Motor neuron (in vitro differentiated cells): ENCODE results near the gene GCAT. TPM values are rescaled to one million over a fixed set of nuclear protein-coding genes. Genes with fewer than 3 reads are reported as not detected.
A peak's percentile ranks its signal among the peaks of the same experiment; 100 is the strongest.

Experiments used
- ATAC-seq, 8 experiments: fragments of 200-7000 bp; cut with Tn5 transposase; replicated peaks in 6 of 8; 2 replicates each; pipeline ENCODE4 v1.8.0; 2021; ENCODE audit warnings: mild to moderate bottlenecking in 8 of 8, moderate library complexity in 8 of 8
- H3K27ac ChIP-seq, 2 donors: fragments of 250-450 bp; sonication (Bioruptor Pico); 2 replicates each; pipeline ENCODE4 v1.9.0; 2021; ENCODE audit warnings: antibody characterized with exemption in 2 of 2, mild to moderate bottlenecking in 2 of 2, moderate library complexity in 1 of 2
- H3K4me1 ChIP-seq, 2 donors: fragments of 250-450 bp; sonication (Bioruptor Pico); replicated peaks in 1 of 2; 2 replicates each; pipeline ENCODE4 v1.6.1; 2021; ENCODE audit warnings: antibody characterized with exemption in 2 of 2, mild to moderate bottlenecking in 2 of 2, moderate library complexity in 1 of 2
- H3K4me3 ChIP-seq, 5 donors: fragments of 250-450 bp; sonication (Bioruptor Pico); 2 replicates each; pipeline ENCODE4 v1.9.0; 2021; ENCODE audit warnings: antibody characterized with exemption in 5 of 5, mild to moderate bottlenecking in 5 of 5, moderate library complexity in 4 of 5
- WGBS, 10 experiments: fragments of 450-650 bp; shearing (Covaris generic); methylation state at CpG; one replicate each; pipeline ENCODE4 v1.0.0; 2022; 5-methylcytosine and 5-hydroxymethylcytosine counted together
- in situ Hi-C, 9 experiments: fragments of 400-800 bp; cut with MboI; loops; one replicate each; pipeline ENCODE4 v1.15.0; 2021; ENCODE audit warnings: low sequenced_read_pairs in 9 of 9, low pct_unique_long_range_greater_than_20kb in 2 of 9; ENCODE audit not compliant: unreplicated experiment in 9 of 9
- total RNA-seq, 8 experiments: library from RNA; unstranded; fragments of 300-600 nt; gene quantifications; 2 replicates each; pipeline versions ENCODE4 v1.2.3 to v1.2.4, GENCODE V29; 2022

GCAT gene
- total RNA-seq, 8 experiments from 2014 or later, result 10.6 to 41.6 (median 14.6) TPM

GRCh38 chr22:37843741-37844089, 36.0 kb downstream of the GCAT start:
- ATAC-seq, result peak; percentile 33 to 60 (median 56)
- 0% methylated on average over 3 to 4 of the region's 46 CpGs; no CpG with 5 or more reads in 8 of the 10 experiments for WGBS, 10 experiments
- in situ Hi-C loops, result no loop called here
- Histone ChIP-seq H3K27ac (peak overlapping the region; percentile 86 to 90), H3K4me1 (peaks cover 15 to 16% of the 10 kb centered on the region in 2 donors), H3K4me3 (peak overlapping the region; percentile 56 to 80 (median 66))

GRCh38 chr22:37844904-37845329, 37.2 kb downstream of the GCAT start:
- H3K4me1 ChIP-seq, result peaks cover 15 to 16% of the 10 kb centered on the region in 2 donors

GRCh38 chr22:37846433-37846832, 38.7 kb downstream of the GCAT start:
- in situ Hi-C loops, result no loop called here
- Histone ChIP-seq H3K4me1 (peaks cover 19 to 27% of the 10 kb centered on the region in 2 donors), H3K27ac (no peak overlapping the region), H3K4me3 (no peak overlapping the region)
- 67 to 100% (median 86%) methylated on average over 1 to 2 of the region's 2 CpGs; no CpG with 5 or more reads in 3 of the 10 experiments for WGBS, 10 experiments
- no peak for ATAC-seq

More at GRCh38 chr22:37844904-37845329, 37.2 kb downstream of the GCAT start:
- in situ Hi-C loops, result no loop called here
- H3K4me3 ChIP-seq, result peak overlapping the region; percentile 56 to 80 (median 66)
- WGBS, 10 experiments, result 73 to 100% (median 95%) methylated on average over 1 to 6 of the region's 6 CpGs
- ATAC-seq, result no peak
- H3K27ac ChIP-seq, result peak overlapping the region; percentile 65 to 83

- H3K4me1 ChIP-seq, result peaks cover 8 to 16% of the 10 kb centered on the region in 2 donors
- in situ Hi-C loops, result no loop called here
- peak in 1 of 8 experiments; percentile 1 for ATAC-seq
- peak overlapping the region; percentile 62 to 95 (median 87) for H3K4me3 ChIP-seq
- H3K27ac ChIP-seq, result peak overlapping the region; percentile 84 to 90
- 16 to 100% (median 35%) methylated on average over 2 to 21 of the region's 27 CpGs; no CpG with 5 or more reads in 1 of the 10 experiments for WGBS, 10 experiments
Measured at GRCh38 chr22:37848587-37849088, 40.9 kb downstream of the GCAT start.

GRCh38 chr22:37849089-37849751, 41.5 kb downstream of the GCAT start, which contains the start of gene EIF3L:
EIF3L (plus strand) TSS chr22:37849419; CDS start chr22:37849450, 31 bp downstream.
- ATAC-seq, result peak; percentile 70 to 86 (median 74)
- 0 to 4% (median 0%) methylated on average over 1 to 15 of the region's 49 CpGs; no CpG with 5 or more reads in 2 of the 10 experiments for WGBS, 10 experiments
- peak within 1 kb of the TSS; percentile 84 to 90 for H3K27ac ChIP-seq
- peak within 1 kb of the TSS; percentile 62 to 95 (median 87) for H3K4me3 ChIP-seq
- H3K4me1 ChIP-seq, result peaks cover 8 to 16% of the 10 kb centered on the region in 2 donors
- in situ Hi-C loops, result no loop called here

GRCh38 chr22:37850801-37851200, 43.1 kb downstream of the GCAT start:
- in situ Hi-C loops, result no loop called here
- Histone ChIP-seq H3K4me1 (peaks cover 8 to 16% of the 10 kb centered on the region in 2 donors), H3K4me3 (no peak overlapping the region), H3K27ac (no peak overlapping the region)
- 73 to 100% (median 89%) methylated on average over 2 to 4 of the region's 4 CpGs; no CpG with 5 or more reads in 1 of the 10 experiments for WGBS, 10 experiments
- ATAC-seq, result no peak

- in situ Hi-C loops, result no loop called here
- no peak overlapping the region for H3K27ac ChIP-seq
- WGBS, 10 experiments, result 63 to 100% (median 96%) methylated on average over 2 to 5 of the region's 5 CpGs; no CpG with 5 or more reads in 1 of the 10 experiments
- H3K4me1 ChIP-seq, result peaks cover 8 to 16% of the 10 kb centered on the region in 2 donors
- no peak overlapping the region for H3K4me3 ChIP-seq
- ATAC-seq, result no peak
Measured at GRCh38 chr22:37852418-37852817, 44.7 kb downstream of the GCAT start.

- Histone ChIP-seq H3K27ac (no peak overlapping the region), H3K4me1 (peaks cover 4 to 11% of the 10 kb centered on the region in 2 donors), H3K4me3 (no peak overlapping the region)
- WGBS, 10 experiments, result 30 to 100% (median 95%) methylated on average over 2 of the region's 2 CpGs; no CpG with 5 or more reads in 5 of the 10 experiments
- in situ Hi-C loops, result no loop called here
- ATAC-seq, result no peak
Measured at GRCh38 chr22:37854946-37855345, 47.2 kb downstream of the GCAT start.

GRCh38 chr22:37855462-37855861, 47.7 kb downstream of the GCAT start:
- H3K4me1 ChIP-seq, result peaks cover under 1 to 7% of the 10 kb centered on the region in 2 donors

GRCh38 chr22:37860796-37861421, 53.2 kb downstream of the GCAT start:
- WGBS, 10 experiments, result 47 to 100% (median 89%) methylated on average over 2 to 6 of the region's 7 CpGs; no CpG with 5 or more reads in 1 of the 10 experiments
- no peak overlapping the region for H3K27ac ChIP-seq

More at GRCh38 chr22:37855462-37855861, 47.7 kb downstream of the GCAT start:
- no peak for ATAC-seq
- Histone ChIP-seq H3K4me3 (no peak overlapping the region), H3K27ac (no peak overlapping the region)
- 75 to 100% (median 98%) methylated on average over 1 to 2 of the region's 2 CpGs; no CpG with 5 or more reads in 2 of the 10 experiments for WGBS, 10 experiments
- in situ Hi-C loops, result no loop called here

GRCh38 chr22:37862570-37863325, 55.0 kb downstream of the GCAT start:
- no peak overlapping the region for H3K27ac ChIP-seq
- in situ Hi-C loops, result no loop called here

More at GRCh38 chr22:37860796-37861421, 53.2 kb downstream of the GCAT start:
- Histone ChIP-seq H3K4me3 (no peak overlapping the region), H3K4me1 (peaks cover 6 to 8% of the 10 kb centered on the region in 2 donors)
- in situ Hi-C loops, result no loop called here
- ATAC-seq, result no peak

GRCh38 chr22:37865510-37865909, 57.8 kb downstream of the GCAT start:
- in situ Hi-C loops, result no loop called here
- ATAC-seq, result no peak
- Histone ChIP-seq H3K4me1 (peaks cover 6 to 8% of the 10 kb centered on the region in 2 donors), H3K27ac (no peak overlapping the region), H3K4me3 (no peak overlapping the region)
- 74 to 100% (median 91%) methylated on average over 2 to 6 of the region's 6 CpGs; no CpG with 5 or more reads in 2 of the 10 experiments for WGBS, 10 experiments

More at GRCh38 chr22:37862570-37863325, 55.0 kb downstream of the GCAT start:
- peak in 5 of 8 experiments; percentile 20 to 43 (median 39) for ATAC-seq
- H3K4me1 ChIP-seq, result peaks cover 6 to 8% of the 10 kb centered on the region in 2 donors
- no peak overlapping the region for H3K4me3 ChIP-seq
- WGBS, 10 experiments, result 81 to 100% (median 88%) methylated on average over 1 to 7 of the region's 7 CpGs; no CpG with 5 or more reads in 1 of the 10 experiments
